ENCODE measurements around the gene DUOXA2. TPM values are rescaled to one million over a fixed set of nuclear protein-coding genes. Genes with fewer than 3 reads are reported as not detected.

Gene DUOXA2
- polyA plus RNA-seq, 1 experiment: not detected

GRCh38 chr15:45147606-45148005, 33.5 kb downstream of the DUOXA2 start:
- no peak for DNase-seq (ENCODE audit: low read depth)
- ChIA-PET POLR2A (no interaction called here), CTCF (interaction anchor here (1.0 to 1.7 kb wide), 3 partner anchors 15 to 30 kb away, joined by 3 to 8 read pairs (median 3); no protein-coding TSS in a partner anchor)
- Histone ChIP-seq H3K27me3 (ENCODE audit: control insufficient read depth, insufficient read depth, low read length) (peaks cover 1% of the 10 kb centered on the region; the same call in 1 of the 2 replicates), H3K36me3 (ENCODE audit: control insufficient read depth, insufficient read depth, low read length) (0 out of 2 replicates have a peak, but pooled peaks cover 1% of the 10 kb centered on the region), H3K4me3 (ENCODE audit: low read depth, low read length) (no peak overlapping the region)
- TF ChIP-seq CTCF (IDR thresholded peaks at IDR 0.05; ENCODE audit: insufficient read depth, low read depth, low read length): no peak

- H3K27me3 ChIP-seq (ENCODE audit: control insufficient read depth, insufficient read depth, low read length): peaks cover 1% of the 10 kb centered on the region; the same call in 1 of the 2 replicates
- H3K36me3 ChIP-seq (ENCODE audit: control insufficient read depth, insufficient read depth, low read length): 0 out of 2 replicates have a peak, but pooled peaks cover 1% of the 10 kb centered on the region
- POLR2A ChIA-PET: no interaction called here
- no peak for TF ChIP-seq CTCF (IDR thresholded peaks at IDR 0.05; ENCODE audit: insufficient read depth, low read depth, low read length)
- no peak overlapping the region for H3K4me3 ChIP-seq (ENCODE audit: low read depth, low read length)
- CTCF ChIA-PET: interaction anchor here (1.0 to 1.1 kb wide), 2 partner anchors 14 to 30 kb away, joined by 3 read pairs; no protein-coding TSS in a partner anchor
- no peak for DNase-seq (ENCODE audit: low read depth)
These were observed 34.2 kb downstream of the DUOXA2 start for GRCh38 chr15:45148076-45149059.

DNA sequence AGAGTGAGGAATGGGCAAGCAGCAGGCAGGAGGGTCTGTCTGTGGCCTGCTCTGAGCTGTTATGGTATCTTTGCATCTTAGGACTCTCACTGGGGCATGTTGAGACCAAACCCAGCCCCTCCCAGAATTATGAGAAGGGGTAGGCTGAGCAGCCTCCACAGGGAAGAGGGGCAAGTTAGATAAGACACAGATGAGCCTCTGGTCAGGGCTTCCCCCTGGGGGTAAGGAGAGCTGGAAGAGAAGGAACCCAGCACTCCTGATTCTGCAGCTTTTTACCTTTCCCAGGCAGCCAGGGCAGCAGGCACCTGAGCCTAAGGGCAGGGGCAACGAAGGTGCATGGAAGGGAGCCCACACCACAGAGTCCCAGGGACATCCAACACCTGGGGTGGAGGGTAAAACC, 34.9 kb downstream of the DUOXA2 start:
- Histone ChIP-seq H3K27me3 (ENCODE audit: control insufficient read depth, insufficient read depth, low read length) (peaks cover 1% of the 10 kb centered on the region; the same call in 1 of the 2 replicates), H3K36me3 (ENCODE audit: control insufficient read depth, insufficient read depth, low read length) (0 out of 2 replicates have a peak, but pooled peaks cover 1% of the 10 kb centered on the region), H3K4me3 (ENCODE audit: low read depth, low read length) (no peak overlapping the region)
- no peak for TF ChIP-seq CTCF (IDR thresholded peaks at IDR 0.05; ENCODE audit: insufficient read depth, low read depth, low read length)
- ChIA-PET POLR2A (no interaction called here), CTCF (interaction anchor here (1.3 kb wide), 1 partner anchor 10 kb away, joined by 3 read pairs; no protein-coding TSS in a partner anchor)
- DNase-seq (ENCODE audit: low read depth): no peak

DNA sequence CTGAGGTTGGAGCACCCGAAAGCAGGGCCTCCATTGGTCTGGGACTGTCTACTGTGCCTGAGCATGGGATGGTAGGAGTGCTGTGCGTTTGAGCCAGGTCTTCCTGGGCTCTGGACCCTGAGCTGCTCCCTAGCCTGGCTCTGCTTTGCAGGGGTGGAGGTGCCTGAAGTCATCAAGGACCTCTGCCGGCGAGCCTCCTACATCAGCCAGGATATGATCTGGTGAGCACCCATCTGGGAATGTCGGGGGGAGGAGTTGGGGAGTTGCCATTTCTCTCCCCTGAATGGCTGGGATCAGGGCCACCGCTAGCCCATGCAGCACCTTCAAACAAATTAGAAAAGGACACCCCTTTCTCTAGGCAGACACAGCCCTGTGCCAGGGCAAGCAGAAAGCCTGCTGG, 36.4 kb downstream of the DUOXA2 start:
- H3K27me3 ChIP-seq (ENCODE audit: control insufficient read depth, insufficient read depth, low read length): no peaks in the 10 kb centered on the region
- 0 out of 2 replicates have a peak, but pooled peaks cover 1% of the 10 kb centered on the region for H3K36me3 ChIP-seq (ENCODE audit: control insufficient read depth, insufficient read depth, low read length)
- POLR2A ChIA-PET: no interaction called here
- CTCF ChIA-PET: interaction anchor here (1.2 kb wide), 1 partner anchor 14 kb away, joined by 3 read pairs; no protein-coding TSS in a partner anchor
- no peak for DNase-seq (ENCODE audit: low read depth)
- no peak for TF ChIP-seq CTCF (IDR thresholded peaks at IDR 0.05; ENCODE audit: insufficient read depth, low read depth, low read length)
- no peak overlapping the region for H3K4me3 ChIP-seq (ENCODE audit: low read depth, low read length)

GRCh38 chr15:45150997-45151396, 36.9 kb downstream of the DUOXA2 start:
- DNase-seq (ENCODE audit: low read depth): no peak
- Histone ChIP-seq H3K27me3 (ENCODE audit: control insufficient read depth, insufficient read depth, low read length) (no peaks in the 10 kb centered on the region), H3K36me3 (ENCODE audit: control insufficient read depth, insufficient read depth, low read length) (0 out of 2 replicates have a peak, but pooled peaks cover 1% of the 10 kb centered on the region), H3K4me3 (ENCODE audit: low read depth, low read length) (no peak overlapping the region)
- ChIA-PET CTCF (no interaction called here), POLR2A (no interaction called here)
- no peak for TF ChIP-seq CTCF (IDR thresholded peaks at IDR 0.05; ENCODE audit: insufficient read depth, low read depth, low read length)
